ENCODE data around the gene RPS28.

DNA sequence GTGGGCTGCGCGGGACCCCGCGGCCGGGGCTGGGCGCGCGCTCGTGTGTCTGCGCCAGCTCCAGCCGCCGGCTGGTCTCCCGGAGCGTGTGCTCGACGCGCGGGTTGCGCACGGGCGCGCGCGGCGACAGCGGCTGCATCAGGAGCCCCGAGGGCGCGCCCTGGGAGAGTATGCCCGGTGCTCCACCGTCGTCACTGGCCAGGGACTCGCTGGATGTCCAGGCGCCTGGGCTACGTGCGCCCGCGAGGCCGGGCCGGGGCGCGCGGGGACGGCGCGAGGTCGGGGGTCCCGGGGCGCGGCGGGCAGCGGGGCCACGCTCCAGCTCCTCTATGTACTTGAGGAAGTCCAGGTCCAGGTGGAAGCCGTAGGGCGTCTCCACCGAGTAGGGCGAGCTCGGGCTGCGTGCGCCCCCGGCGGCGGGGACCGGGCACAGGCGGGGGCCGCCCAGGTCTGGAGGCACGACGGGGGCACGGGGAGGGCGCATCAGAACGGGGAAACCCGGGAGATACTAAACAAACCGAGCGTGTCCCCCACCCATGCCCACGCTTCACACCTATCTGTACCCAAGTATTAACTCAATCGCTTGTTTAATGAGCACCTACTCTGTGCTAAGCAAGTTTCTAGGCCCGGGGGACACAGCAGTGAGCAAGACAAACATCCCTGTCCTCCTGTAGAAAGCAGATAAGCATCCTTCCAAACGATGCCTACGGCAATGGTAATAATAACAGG lies 14.2 kb downstream of the RPS28 start:
- no peak for TF ChIP-seq POLR2A (IDR thresholded peaks at IDR 0.05; ENCODE audit: low read depth, low read length)
- TF ChIP-seq POLR2AphosphoS5 (IDR thresholded peaks at IDR 0.05; ENCODE audit: low read depth, low read length) = no peak
- no peak for TF ChIP-seq TAF1 (IDR thresholded peaks at IDR 0.05; ENCODE audit: low read depth, low read length)
- TF ChIP-seq POU2F2 (IDR thresholded peaks at IDR 0.05; ENCODE audit: low read depth, low read length) = no peak

Measured in GM12891 (cell line).